Body of pancreas (tissue), 4 donors: ENCODE measurements around the gene STK26. TPM values are rescaled to one million over a fixed set of nuclear protein-coding genes. Genes with fewer than 3 reads are reported as not detected.

Experiments
- ATAC-seq: fragments of 150-250 bp; one replicate; pipeline ENCODE4 v1.9.1; 2016
- DNase-seq, 4 donors: peaks; one replicate each; pipeline ENCODE4 v3.0.0-alpha.2; 2019
- H3K27ac ChIP-seq, 4 donors: fragments of 200-600 bp; sonication (generic); 1 replicate in 3 of 4; 2 replicates in 1 of 4; pipeline versions ENCODE4 v1.5.1 to v1.6.1; 2016 to 2019; ENCODE audit warnings: mild to moderate bottlenecking in 1 of 4, mixed read lengths in 1 of 4, moderate library complexity in 1 of 4
- H3K27me3 ChIP-seq, 2 donors: fragments of 200-600 bp; sonication (generic); one replicate each; pipeline ENCODE4 v1.6.0; 2016; ENCODE audit warnings: mild to moderate bottlenecking in 1 of 2
- H3K36me3 ChIP-seq, 2 donors: fragments of 200-600 bp; sonication (generic); replicated peaks in 1 of 2; 2 replicates each; pipeline ENCODE4 v1.5.1; 2016; ENCODE audit warnings: low read depth in 2 of 2; ENCODE audit not compliant: insufficient read depth in 1 of 2
- H3K4me1 ChIP-seq: fragments of 200-600 bp; sonication (generic); one replicate; pipeline ENCODE4 v1.6.0; 2016
- H3K4me3 ChIP-seq, 2 donors: fragments of 200-600 bp; sonication (generic); 1 replicate in 1 of 2; 2 replicates in 1 of 2; pipeline ENCODE4 v1.5.1; 2016 to 2019
- H3K9me3 ChIP-seq, 3 donors: fragments of 200-600 bp; sonication (generic); 1 replicate in 2 of 3; 2 replicates in 1 of 3; pipeline ENCODE4 v1.5.1; 2016
- POLR2A ChIP-seq, 3 donors: fragments of 450-650 bp; IDR thresholded peaks; one replicate each; pipeline ENCODE4 v1.6.1; 2016; ENCODE audit warnings: antibody characterized with exemption in 3 of 3, mild to moderate bottlenecking in 2 of 3
- WGBS, 2 donors: methylation state at CpG; one replicate each; pipeline ENCODE4 v1.1.5; 2017; 5-methylcytosine and 5-hydroxymethylcytosine counted together
- intact Hi-C: fragments of 100-400 bp; cut with DNase I; formaldehyde crosslinking; loops from one replicate; pipeline ENCODE4 v1.15.1; 2023
- total RNA-seq, 2 donors: library from RNA; depleted of rRNA; stranded (reverse); fragments of >200 nt; gene quantifications; one replicate each; pipeline ENCODE4 v1.1.0, GENCODE V29; 2016
- TF ChIP-seq, protein P1 (sequence below), 7 experiments: fragments of 450-650 bp in 4 of 7; fragments of 200-600 bp in 3 of 7; sonication (generic) in 3 of 7; IDR thresholded peaks; one replicate each; pipeline ENCODE4 v1.5.1; 2016 to 2019; ENCODE audit warnings: antibody characterized with exemption in 7 of 7

Gene STK26
- total RNA-seq, 2 donors from 2014 or later = 4.9 to 5.3 TPM

- H3K4me1 ChIP-seq = no peaks in the 10 kb centered on the region
- no peaks in the 10 kb centered on the region for H3K36me3 ChIP-seq
- WGBS, 2 donors = 64% methylated on average over 4 of the region's 4 CpGs; no CpG with 5 or more reads in 1 of the 2 donors
- no peak for DNase-seq
- intact Hi-C loops = no loop called here
- TF ChIP-seq POLR2A (IDR thresholded peaks at IDR 0.05) = no peak
- TF ChIP-seq, protein P1, sequence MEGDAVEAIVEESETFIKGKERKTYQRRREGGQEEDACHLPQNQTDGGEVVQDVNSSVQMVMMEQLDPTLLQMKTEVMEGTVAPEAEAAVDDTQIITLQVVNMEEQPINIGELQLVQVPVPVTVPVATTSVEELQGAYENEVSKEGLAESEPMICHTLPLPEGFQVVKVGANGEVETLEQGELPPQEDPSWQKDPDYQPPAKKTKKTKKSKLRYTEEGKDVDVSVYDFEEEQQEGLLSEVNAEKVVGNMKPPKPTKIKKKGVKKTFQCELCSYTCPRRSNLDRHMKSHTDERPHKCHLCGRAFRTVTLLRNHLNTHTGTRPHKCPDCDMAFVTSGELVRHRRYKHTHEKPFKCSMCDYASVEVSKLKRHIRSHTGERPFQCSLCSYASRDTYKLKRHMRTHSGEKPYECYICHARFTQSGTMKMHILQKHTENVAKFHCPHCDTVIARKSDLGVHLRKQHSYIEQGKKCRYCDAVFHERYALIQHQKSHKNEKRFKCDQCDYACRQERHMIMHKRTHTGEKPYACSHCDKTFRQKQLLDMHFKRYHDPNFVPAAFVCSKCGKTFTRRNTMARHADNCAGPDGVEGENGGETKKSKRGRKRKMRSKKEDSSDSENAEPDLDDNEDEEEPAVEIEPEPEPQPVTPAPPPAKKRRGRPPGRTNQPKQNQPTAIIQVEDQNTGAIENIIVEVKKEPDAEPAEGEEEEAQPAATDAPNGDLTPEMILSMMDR (IDR thresholded peaks at IDR 0.05) = no peak
- H3K4me3 ChIP-seq = no peak overlapping the region
- ATAC-seq = no peak
- no peaks in the 10 kb centered on the region for H3K9me3 ChIP-seq
- no peaks in the 10 kb centered on the region for H3K27me3 ChIP-seq
- H3K27ac ChIP-seq = no peak overlapping the region
Measured at GRCh38 chrX:131985526-131986049, 37.5 kb upstream of the STK26 start.

DNA sequence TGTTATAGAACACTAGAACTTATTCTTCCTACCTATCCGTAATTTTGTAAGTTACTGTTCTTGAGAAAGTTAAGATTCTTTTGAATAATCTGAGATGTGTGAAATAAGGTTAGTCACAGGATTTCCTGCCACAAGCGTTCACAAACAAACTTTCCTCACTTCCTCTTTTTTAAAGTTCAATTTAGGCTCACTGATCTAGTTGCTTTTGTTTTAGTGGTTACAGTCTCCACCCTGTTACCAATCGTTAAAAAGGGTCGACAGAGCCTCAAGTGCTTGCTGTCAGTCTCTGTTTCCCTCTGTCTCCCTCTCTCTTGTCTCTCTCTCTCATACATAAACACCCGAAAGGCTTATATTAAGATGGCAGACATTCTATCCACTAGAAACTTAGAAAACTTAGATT, 35.9 kb upstream of the STK26 start:
- Histone ChIP-seq H3K4me1 (no peaks in the 10 kb centered on the region), H3K27me3 (no peaks in the 10 kb centered on the region), H3K9me3 (no peaks in the 10 kb centered on the region), H3K27ac (no peak overlapping the region), H3K36me3 (no peaks in the 10 kb centered on the region), H3K4me3 (no peak overlapping the region)
- 39 to 41% methylated on average over 5 of the region's 5 CpGs for WGBS, 2 donors
- intact Hi-C loops = no loop called here
- DNase-seq = no peak
- TF ChIP-seq, protein P1 (IDR thresholded peaks at IDR 0.05) = no peak
- TF ChIP-seq POLR2A (IDR thresholded peaks at IDR 0.05) = no peak
- no peak for ATAC-seq

DNA sequence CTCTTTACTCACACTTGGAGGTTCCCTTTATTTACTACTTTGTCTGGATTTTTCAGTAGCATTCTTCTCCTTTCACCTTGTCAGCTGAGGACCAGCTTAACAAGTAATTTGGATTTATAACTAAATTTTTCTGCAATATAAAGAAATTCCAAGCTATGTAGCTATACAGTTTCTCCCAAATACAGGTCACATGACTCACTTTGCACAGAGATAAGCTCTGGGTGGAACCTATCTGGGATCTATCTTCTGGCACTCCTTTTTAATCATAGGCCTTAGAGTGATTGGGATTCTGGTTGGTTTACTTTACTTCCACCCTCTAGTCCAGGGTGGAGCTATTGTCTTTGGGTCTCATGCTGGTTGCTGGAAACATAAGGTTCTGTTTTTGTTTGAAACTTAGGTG, 34.9 kb upstream of the STK26 start:
- Histone ChIP-seq H3K4me1 (no peaks in the 10 kb centered on the region), H3K36me3 (no peaks in the 10 kb centered on the region), H3K27ac (no peak overlapping the region), H3K27me3 (no peaks in the 10 kb centered on the region), H3K9me3 (no peaks in the 10 kb centered on the region), H3K4me3 (no peak overlapping the region)
- ATAC-seq = no peak
- DNase-seq = no peak
- intact Hi-C loops = no loop called here
- no peak for TF ChIP-seq POLR2A (IDR thresholded peaks at IDR 0.05)
- TF ChIP-seq, protein P1 (IDR thresholded peaks at IDR 0.05) = no peak

- no peak for ATAC-seq
Measured at GRCh38 chrX:132001127-132001526, 22.0 kb upstream of the STK26 start.

DNA sequence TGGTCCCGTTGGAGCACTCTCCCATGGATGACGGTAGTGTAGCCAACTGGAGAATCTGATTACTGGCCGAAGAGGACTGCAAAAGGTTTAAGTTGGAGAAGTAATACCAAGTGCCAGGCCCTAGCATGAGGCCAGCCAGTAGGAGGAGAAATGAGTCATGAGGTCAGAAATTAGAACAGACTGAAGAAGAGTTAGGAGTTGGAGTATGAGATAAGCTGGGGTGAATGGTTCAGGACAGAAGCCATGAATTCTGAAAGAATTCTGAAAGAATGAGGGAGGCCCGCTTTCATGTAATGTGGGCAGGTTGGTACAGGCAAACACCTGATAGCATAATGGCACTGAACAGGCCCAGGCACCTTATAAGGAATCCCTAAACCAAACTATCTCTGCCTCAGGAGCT, 18.4 kb upstream of the STK26 start:
- ATAC-seq = no peak
- 58 to 74% methylated on average over 3 to 4 of the region's 4 CpGs for WGBS, 2 donors
- Histone ChIP-seq H3K36me3 (no peaks in the 10 kb centered on the region), H3K4me1 (no peaks in the 10 kb centered on the region), H3K9me3 (no peaks in the 10 kb centered on the region), H3K4me3 (no peak overlapping the region), H3K27me3 (no peaks in the 10 kb centered on the region), H3K27ac (no peak overlapping the region)
- no peak for TF ChIP-seq POLR2A (IDR thresholded peaks at IDR 0.05)
- no peak for DNase-seq
- intact Hi-C loops = no loop called here

More at GRCh38 chrX:132001127-132001526, 22.0 kb upstream of the STK26 start:
- no peaks in the 10 kb centered on the region for H3K27me3 ChIP-seq
- DNase-seq = no peak
- intact Hi-C loops = no loop called here
- WGBS, 2 donors = 48 to 75% methylated on average over 2 to 3 of the region's 3 CpGs
- no peaks in the 10 kb centered on the region for H3K9me3 ChIP-seq
- H3K27ac ChIP-seq = no peak overlapping the region
- H3K4me1 ChIP-seq = no peaks in the 10 kb centered on the region
- TF ChIP-seq POLR2A (IDR thresholded peaks at IDR 0.05) = no peak
- TF ChIP-seq, protein P1 (IDR thresholded peaks at IDR 0.05) = no peak
- no peak overlapping the region for H3K4me3 ChIP-seq
- H3K36me3 ChIP-seq = no peaks in the 10 kb centered on the region
